Activated T-cell treated with anti-CD3 and anti-CD28 coated beads, Interleukin-2, amount 50 U/mL, for 24 hours (primary cell): ENCODE data around the gene TM7SF3.
"Not testable (repeated sequence)": the region's sequence is repeated elsewhere in the genome, so short reads cannot be mapped to it uniquely, and the experiment has no call there.

ENCODE experiments used
- DNase-seq: peaks from one replicate; pipeline ENCODE4 v3.0.0-alpha.2; 2020
- H3K27ac Mint-ChIP-seq: 2 replicates; pipeline ENCODE4 v1.8.0; 2020; ENCODE audit warnings: mild to moderate bottlenecking, mixed read lengths
- H3K27me3 Mint-ChIP-seq: 2 replicates; pipeline ENCODE4 v1.8.0; 2020; ENCODE audit warnings: mixed read lengths
- H3K36me3 Mint-ChIP-seq: 2 replicates; pipeline ENCODE4 v1.8.0; 2020; ENCODE audit warnings: low read depth, mixed read lengths
- H3K4me1 Mint-ChIP-seq: 2 replicates; pipeline ENCODE4 v1.8.0; 2020; ENCODE audit warnings: low read depth, mixed read lengths
- H3K4me3 Mint-ChIP-seq: 2 replicates; pipeline ENCODE4 v1.8.0; 2020; ENCODE audit warnings: mild to moderate bottlenecking, moderate library complexity, mixed read lengths
- H3K9me3 Mint-ChIP-seq: 2 replicates; pipeline ENCODE4 v1.8.0; 2020; ENCODE audit warnings: mixed read lengths

TM7SF3 gene, protein sequence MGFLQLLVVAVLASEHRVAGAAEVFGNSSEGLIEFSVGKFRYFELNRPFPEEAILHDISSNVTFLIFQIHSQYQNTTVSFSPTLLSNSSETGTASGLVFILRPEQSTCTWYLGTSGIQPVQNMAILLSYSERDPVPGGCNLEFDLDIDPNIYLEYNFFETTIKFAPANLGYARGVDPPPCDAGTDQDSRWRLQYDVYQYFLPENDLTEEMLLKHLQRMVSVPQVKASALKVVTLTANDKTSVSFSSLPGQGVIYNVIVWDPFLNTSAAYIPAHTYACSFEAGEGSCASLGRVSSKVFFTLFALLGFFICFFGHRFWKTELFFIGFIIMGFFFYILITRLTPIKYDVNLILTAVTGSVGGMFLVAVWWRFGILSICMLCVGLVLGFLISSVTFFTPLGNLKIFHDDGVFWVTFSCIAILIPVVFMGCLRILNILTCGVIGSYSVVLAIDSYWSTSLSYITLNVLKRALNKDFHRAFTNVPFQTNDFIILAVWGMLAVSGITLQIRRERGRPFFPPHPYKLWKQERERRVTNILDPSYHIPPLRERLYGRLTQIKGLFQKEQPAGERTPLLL

DNA sequence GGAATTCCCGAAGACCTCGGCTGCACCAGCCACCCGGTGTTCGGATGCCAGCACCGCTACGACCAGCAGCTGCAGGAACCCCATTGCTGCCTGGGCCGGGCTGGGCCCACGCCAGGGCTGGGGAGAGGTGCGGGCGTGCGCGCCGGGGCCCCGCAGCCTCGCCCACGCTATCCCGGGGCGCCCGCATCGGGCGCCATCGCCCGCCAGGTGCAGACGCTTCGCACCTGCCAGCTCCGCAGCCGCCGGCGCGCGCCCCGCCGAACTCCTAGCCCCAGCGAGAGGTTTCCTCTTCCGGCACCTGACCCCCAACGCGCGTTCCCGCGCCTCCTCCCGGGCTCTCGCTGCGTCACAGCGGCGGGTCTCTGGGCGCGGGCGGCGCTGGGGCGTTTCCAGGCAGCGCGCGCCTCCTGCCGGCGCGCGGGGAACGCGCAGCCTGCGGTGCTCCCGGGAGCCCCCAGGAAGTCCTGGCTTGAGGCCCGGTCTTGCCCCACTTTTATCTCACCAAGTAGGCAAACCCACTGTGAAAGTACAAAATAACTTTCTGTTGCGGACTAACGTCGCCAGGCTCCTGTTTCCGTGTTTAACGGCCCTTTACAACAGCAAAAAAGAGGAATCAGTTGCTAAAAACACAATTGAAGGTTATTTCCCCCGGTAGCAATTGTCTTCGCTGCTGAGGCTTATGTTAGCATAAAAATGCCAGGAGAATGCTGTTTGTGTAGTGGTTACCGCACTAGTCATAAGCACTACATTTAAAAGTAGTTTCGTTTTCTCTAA lies at the start of gene TM7SF3:
TSS of gene TM7SF3 (minus strand) at position 300 of the 774 bp plus-strand sequence. CDS start at position 84, 216 bp downstream.
- Mint-ChIP-seq H3K4me3 (peak within 1 kb of the TSS; percentile 91), H3K9me3 (no peaks in the 10 kb centered on the region), H3K27me3 (no peaks in the 10 kb centered on the region), H3K36me3 (peaks cover 17% of the 10 kb centered on the region), H3K4me1 (peaks cover 49% of the 10 kb centered on the region), H3K27ac (peak within 1 kb of the TSS; percentile 96)
- DNase-seq = peak; percentile 94

DNA sequence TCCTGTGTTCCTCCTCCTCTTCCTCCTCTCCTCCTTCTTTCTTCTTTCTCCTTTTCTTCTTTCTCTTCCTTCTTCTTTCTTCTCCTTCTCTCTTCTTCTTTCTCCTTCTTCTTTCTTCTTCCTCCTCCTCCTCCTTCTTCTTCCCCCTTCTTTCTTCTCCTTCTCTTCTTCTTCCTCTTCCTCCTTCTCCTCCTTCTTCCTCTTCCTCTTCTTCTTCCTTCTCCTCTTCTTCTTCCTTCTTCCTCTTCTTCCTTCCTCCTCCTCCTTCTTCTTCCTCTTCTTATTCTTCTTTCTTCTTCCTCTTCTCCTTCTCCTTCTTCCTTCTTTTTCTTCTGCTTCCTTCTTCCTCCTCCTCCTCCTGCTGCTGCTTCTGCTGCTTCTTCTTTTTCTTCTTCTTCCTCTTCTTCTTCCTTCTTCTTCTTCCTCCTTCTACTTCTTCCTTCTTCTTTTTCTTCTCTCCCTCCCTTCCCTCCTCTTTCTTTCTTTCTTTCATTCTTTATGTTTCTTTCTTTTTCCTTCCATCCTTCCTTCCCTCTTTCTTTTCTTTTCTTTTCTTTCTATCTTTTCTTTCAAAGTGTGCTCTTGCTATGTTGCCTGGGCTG lies 49.2 kb upstream of the TM7SF3 start:
- no peak overlapping the region for H3K4me3 Mint-ChIP-seq

DNA sequence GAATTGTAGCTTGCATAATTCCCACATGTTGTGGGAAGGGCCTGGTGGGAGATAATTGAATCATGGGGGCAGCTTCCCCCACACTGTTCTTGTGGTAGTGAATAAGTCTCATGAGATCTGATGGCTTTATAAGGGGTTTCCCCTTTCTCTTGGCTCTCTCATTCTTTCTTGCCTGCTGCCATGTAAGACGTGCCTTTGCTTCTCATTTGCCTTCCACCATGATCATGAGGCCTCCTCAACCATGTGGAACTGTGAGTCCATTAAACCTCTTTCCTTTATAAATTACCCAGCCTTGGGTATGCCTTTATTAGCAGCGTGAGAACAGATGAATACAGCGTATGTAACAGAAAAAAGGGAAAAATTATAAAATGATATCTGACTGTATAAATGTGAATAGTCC lies 47.1 kb upstream of the TM7SF3 start:
- Mint-ChIP-seq H3K4me3 (no peak overlapping the region), H3K27ac (no peak overlapping the region)

More for the DNA sequence above, 49.2 kb upstream of the TM7SF3 start:
- Mint-ChIP-seq H3K27me3 (no peaks in the 10 kb centered on the region), H3K9me3 (no peaks in the 10 kb centered on the region), H3K4me1 (peaks cover 1% of the 10 kb centered on the region), H3K27ac (no peak overlapping the region), H3K36me3 (peaks cover 9% of the 10 kb centered on the region)
- DNase-seq = no peak

DNA sequence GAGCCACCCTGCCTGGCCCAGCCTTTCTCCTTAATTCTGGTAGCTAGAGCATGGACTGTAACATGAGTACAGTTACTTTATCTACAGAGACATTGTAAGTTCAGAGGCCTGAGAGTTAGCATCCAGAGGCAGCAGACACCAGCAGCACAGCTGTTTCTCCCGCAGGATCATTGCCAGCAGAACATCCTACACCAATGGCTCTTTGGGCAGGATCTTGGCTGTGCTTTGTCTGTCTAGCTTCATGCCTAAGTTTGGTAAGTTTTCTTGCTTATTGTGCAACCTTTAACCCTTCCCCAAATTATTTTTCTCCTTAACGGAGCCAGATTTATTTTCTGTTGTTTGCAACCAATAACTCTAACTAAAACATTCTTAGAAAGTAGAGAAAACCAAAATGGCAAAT lies 46.6 kb upstream of the TM7SF3 start:
- no peaks in the 10 kb centered on the region for H3K27me3 Mint-ChIP-seq
- H3K36me3 Mint-ChIP-seq = peaks cover 5% of the 10 kb centered on the region
- H3K9me3 Mint-ChIP-seq = no peaks in the 10 kb centered on the region
- H3K27ac Mint-ChIP-seq = no peak overlapping the region
- DNase-seq = no peak
- peaks cover 1% of the 10 kb centered on the region for H3K4me1 Mint-ChIP-seq
- no peak overlapping the region for H3K4me3 Mint-ChIP-seq

More for the DNA sequence above, 47.1 kb upstream of the TM7SF3 start:
- no peak for DNase-seq
- H3K27me3 Mint-ChIP-seq = no peaks in the 10 kb centered on the region
- peaks cover 1% of the 10 kb centered on the region for H3K4me1 Mint-ChIP-seq
- no peaks in the 10 kb centered on the region for H3K9me3 Mint-ChIP-seq
- peaks cover 5% of the 10 kb centered on the region for H3K36me3 Mint-ChIP-seq

DNA sequence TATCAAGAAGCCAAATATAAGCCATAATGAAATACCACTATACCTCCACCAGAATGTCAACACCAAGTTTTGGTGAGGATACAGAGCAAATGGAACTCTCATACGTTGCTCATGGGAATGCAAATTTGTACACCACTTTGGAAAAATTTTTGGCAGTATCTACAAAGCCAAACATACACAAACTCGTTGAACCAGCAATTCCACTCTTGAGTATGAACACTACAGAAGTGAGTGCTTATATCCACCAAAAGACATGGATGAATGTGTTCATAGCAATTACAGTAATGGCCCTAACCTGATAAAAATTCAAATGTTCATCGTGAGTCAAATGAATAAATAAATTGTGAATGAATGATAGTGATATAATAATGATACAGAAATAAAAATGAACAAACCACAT lies 43.4 kb upstream of the TM7SF3 start:
- Mint-ChIP-seq H3K27ac (no peak overlapping the region), H3K9me3 (no peaks in the 10 kb centered on the region), H3K36me3 (peaks cover 5% of the 10 kb centered on the region), H3K4me1 (peaks cover 1% of the 10 kb centered on the region), H3K27me3 (no peaks in the 10 kb centered on the region), H3K4me3 (no peak overlapping the region)
- no peak for DNase-seq

DNA sequence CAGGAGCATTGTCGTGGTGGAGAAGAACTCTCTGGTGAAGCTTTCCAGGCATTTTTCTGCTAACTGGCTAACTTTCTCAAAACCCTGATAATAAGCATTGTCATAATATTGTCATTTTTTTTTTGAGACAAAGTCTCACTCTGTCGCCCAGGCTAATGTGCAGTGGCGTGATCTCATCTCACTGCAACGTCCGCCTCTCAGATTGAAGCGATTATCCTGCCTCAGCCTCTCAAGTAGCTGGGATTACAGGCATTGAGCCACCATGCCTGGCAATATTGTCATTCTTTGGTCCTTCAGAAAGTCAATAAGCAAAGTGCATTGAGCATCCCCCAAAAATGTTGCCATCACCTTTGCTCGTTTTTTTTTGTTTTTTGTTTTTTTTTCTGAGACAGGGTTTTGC lies 41.8 kb upstream of the TM7SF3 start:
- no peaks in the 10 kb centered on the region for H3K9me3 Mint-ChIP-seq
- no peak for DNase-seq
- H3K27ac Mint-ChIP-seq = no peak overlapping the region
- H3K4me1 Mint-ChIP-seq = no peaks in the 10 kb centered on the region
- H3K36me3 Mint-ChIP-seq = peaks cover 5% of the 10 kb centered on the region
- no peaks in the 10 kb centered on the region for H3K27me3 Mint-ChIP-seq
- no peak overlapping the region for H3K4me3 Mint-ChIP-seq

DNA sequence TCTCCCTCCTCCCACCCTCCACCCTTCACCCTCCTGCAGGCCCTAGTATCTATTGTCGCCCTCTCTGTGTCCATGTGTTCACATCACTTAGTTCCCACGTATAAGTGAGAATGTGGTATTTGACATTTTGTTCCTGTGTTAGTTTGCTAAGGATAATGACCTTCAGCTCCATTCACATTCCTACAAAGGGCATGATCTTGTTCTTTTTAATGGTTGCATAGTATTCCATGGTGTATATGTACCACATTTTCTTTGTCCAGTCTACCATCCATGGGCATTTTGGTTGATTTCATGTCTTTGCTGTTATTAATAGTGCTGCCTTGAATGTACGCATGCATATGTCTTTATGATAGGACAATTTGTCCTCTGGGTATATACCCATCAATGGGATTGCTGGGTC lies 38.6 kb upstream of the TM7SF3 start:
- no peaks in the 10 kb centered on the region for H3K9me3 Mint-ChIP-seq
- no peaks in the 10 kb centered on the region for H3K27me3 Mint-ChIP-seq
- H3K4me3 Mint-ChIP-seq = no peak overlapping the region
- H3K27ac Mint-ChIP-seq = no peak overlapping the region
- H3K36me3 Mint-ChIP-seq = no peaks in the 10 kb centered on the region
- no peak for DNase-seq
- no peaks in the 10 kb centered on the region for H3K4me1 Mint-ChIP-seq

DNA sequence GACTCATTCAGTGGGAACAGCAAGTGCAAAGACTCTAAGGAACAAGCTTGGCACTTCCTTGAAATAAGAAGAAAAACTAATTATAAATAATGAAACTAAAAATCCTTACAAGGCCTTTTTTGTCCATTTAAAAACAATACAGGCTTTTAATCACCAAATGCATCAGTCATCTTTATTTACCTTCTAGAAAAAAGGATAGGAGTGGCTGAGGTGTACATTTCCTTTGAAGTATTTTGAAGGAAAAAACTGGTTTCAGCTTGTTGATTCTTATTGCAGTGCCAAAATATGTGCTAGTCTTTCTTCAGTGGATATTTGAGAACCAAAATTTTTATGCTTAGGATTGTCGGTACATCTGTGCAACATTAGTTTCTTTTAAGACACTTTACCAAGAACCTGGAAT lies 38.0 kb upstream of the TM7SF3 start:
- Mint-ChIP-seq H3K36me3 (no peaks in the 10 kb centered on the region), H3K9me3 (no peaks in the 10 kb centered on the region), H3K4me1 (no peaks in the 10 kb centered on the region), H3K27ac (no peak overlapping the region), H3K4me3 (no peak overlapping the region), H3K27me3 (no peaks in the 10 kb centered on the region)
- no peak for DNase-seq

DNA sequence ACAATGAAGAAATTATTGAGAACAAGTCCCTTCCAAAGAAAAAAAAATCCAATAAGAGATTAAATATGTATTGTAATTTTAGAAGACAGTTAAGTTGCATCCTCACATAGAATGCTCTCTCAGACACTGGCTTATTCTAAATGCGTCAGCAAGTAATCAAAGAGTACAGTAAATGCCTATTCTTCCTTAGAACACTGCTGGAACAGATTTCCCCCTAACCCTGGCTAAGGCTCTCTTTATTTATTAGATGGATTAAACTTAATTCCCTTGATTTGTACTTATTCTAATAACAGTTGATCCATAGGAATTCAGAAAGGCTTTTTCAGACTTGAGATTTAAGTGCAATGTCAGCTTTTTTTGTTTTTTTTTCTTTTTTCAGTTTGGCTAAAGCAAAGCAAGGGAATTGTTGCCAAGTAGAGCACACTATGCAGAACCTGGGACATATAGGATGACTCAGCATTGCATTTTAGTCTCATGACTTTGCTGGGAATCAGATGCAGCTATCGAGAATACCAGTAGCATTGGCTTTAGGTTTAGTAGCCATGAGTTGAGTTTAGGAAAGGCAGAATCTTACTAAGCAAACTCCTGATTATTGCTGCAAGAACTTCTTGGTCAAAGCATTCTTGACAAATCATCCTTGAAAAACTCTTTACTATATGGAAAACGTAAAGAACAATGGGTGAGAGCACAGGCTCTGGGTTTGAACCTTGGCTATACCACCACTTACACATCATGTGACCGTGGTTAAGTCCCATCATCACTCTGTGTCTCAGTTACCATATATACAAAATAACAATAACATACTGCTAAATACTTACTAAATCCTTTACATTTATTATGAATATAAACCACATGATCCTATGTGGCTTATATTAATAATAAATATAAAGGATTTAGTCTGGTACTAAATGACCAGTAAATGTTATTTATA lies 34.9 kb upstream of the TM7SF3 start:
- no peak for DNase-seq
- Mint-ChIP-seq H3K36me3 (no peaks in the 10 kb centered on the region), H3K4me1 (no peaks in the 10 kb centered on the region), H3K4me3 (no peak overlapping the region), H3K9me3 (peaks cover 9% of the 10 kb centered on the region), H3K27ac (no peak overlapping the region), H3K27me3 (no peaks in the 10 kb centered on the region)

DNA sequence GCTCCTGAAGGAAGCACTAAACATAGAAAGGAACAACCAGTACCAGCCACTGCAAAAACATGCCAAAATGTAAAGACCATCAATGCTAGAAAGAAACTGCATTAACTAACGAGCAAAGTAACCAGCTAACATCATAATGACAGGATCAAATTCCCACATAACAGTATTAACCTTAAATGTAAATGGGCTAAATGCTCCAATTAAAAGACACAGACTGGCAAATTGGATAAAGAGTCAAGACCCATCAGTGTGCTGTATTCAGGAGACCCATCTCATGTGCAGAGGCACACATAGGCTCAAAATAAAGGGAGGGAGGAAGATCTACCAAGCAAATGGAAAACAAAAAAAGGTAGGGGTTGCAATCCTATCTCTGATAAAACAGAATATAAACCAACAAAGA lies 27.8 kb upstream of the TM7SF3 start:
- H3K4me1 Mint-ChIP-seq, H3K4me3 Mint-ChIP-seq, H3K27me3 Mint-ChIP-seq, H3K27ac Mint-ChIP-seq, DNase-seq: not testable (repeated sequence)
- H3K9me3 Mint-ChIP-seq = peaks cover 29% of the 10 kb centered on the region
- peaks cover 33% of the 10 kb centered on the region for H3K36me3 Mint-ChIP-seq

DNA sequence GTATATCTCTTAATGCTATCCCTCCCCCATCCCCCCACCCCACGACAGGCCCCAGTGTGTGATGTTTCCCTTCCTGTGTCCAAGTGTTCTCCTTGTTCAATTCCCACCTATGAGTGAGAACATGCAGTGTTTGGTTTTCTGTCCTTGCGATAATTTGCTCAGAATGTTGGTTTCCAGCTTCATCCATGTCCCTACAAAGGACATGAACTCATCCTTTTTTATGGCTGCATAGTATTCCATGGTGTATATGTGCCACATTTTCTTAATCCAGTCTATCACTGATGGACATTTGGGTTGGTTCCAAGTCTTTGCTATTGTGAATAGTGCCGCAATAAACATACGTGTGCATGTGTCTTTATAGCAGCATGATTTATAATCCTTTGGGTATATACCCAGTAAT lies 26.5 kb upstream of the TM7SF3 start:
- not testable (repeated sequence) for DNase-seq, H3K27me3 Mint-ChIP-seq, H3K4me1 Mint-ChIP-seq, H3K27ac Mint-ChIP-seq, H3K4me3 Mint-ChIP-seq
- Mint-ChIP-seq H3K36me3 (peaks cover 43% of the 10 kb centered on the region), H3K9me3 (peaks cover 29% of the 10 kb centered on the region)

DNA sequence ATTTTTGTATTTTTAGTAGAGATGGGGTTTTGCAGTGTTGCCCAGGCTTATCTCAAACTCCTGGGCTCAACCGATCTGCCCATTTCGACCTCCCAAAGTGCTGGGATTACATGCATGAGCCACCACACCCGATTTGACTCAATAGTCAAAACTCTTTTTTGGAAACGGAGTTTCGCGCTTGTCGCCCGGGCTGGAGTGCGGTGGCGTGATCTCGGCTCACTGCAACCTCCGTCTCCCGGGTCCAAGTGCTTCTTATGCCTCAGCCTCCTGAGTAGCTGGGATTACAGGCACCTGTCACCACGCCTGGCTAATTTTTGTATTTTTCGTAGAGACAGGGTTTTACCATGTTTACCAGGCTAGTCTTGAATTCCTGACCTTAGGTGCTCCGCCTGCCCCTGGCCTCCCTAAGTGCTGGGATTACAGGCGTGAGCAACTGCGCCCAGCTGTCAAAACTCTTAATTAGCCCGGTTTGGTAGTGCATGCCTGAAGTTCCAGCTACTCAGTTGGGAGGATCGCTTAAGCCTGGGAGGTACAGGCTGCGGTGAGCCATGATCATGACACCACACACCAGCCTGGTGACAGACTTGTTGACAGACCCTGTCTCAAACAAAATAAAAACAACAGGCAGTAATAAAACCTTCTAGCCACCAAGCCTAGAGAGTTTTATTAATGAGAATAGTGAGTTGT lies 20.6 kb upstream of the TM7SF3 start:
- H3K36me3 Mint-ChIP-seq = peaks cover 82% of the 10 kb centered on the region
- H3K27me3 Mint-ChIP-seq = no peaks in the 10 kb centered on the region
- H3K4me1 Mint-ChIP-seq = no peaks in the 10 kb centered on the region
- no peak for DNase-seq
- H3K4me3 Mint-ChIP-seq = no peak overlapping the region
- H3K9me3 Mint-ChIP-seq = peaks cover 1% of the 10 kb centered on the region
- no peak overlapping the region for H3K27ac Mint-ChIP-seq

DNA sequence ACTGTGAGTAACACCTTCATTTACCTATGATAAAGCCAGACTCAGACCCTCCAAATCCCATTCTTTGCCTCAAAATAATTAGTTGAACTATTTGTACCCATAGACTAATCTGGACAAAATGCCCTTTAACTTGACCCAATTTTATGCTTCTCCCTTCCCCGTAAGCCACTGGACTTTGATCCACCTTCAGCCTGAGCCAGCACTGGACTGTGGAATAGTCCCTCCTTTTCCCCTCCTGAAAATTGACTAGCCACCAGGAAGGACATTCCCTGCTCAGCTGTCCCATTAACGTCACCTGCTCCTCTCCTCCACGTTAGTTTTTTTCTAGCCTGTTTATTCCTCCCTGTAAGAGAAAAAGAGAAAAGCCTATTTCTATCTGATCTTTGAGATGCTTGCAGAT lies 18.5 kb upstream of the TM7SF3 start:
- Mint-ChIP-seq H3K27me3 (no peaks in the 10 kb centered on the region), H3K27ac (no peak overlapping the region), H3K4me3 (no peak overlapping the region), H3K4me1 (no peaks in the 10 kb centered on the region), H3K36me3 (peaks cover 86% of the 10 kb centered on the region), H3K9me3 (no peaks in the 10 kb centered on the region)
- no peak for DNase-seq
